ENCODE data around the gene PDE4B.
A peak's percentile ranks its signal among the peaks of the same experiment; 100 is the strongest.

The PDE4B gene

GRCh38 chr1:66267201-66267940 lies 474.7 kb downstream of the PDE4B start:
- no peak for DNase-seq

GRCh38 chr1:66269222-66269621 lies 476.5 kb downstream of the PDE4B start:
- DNase-seq = no peak

DNA sequence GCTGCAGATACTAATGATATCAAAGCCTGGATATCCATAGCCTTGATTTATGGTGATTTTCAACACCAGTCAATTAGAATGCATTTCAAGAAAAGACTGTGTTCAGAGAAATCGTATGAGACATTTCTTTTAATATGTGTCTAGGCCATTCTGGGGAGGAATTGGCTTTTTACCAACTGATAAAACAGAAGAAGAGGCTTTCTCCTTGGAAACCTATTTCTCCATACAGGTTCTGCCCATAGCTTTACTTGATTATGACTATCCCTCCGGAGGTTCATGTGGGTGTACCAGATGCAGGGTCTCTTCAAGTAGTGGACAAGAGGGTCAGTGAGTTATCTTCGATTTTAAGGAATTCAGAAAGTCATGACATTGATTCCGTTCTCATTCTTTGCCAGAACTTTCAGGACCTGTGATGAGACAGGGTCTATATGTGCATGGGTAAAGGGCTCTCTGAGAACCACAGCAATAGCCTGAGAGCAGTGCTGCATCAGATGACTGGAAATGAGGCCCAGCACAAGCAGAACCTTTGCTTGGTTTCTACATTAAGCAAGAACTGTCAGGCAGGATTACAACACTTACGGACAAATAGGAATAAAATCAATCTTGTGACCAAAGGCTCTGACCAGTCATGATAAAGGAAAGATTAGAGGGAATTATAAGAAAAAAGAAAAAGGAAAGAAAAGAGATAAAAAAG lies 477.6 kb downstream of the PDE4B start:
- peak in 3 of 14 donors; percentile 8 to 16 (median 15) for DNase-seq

DNA sequence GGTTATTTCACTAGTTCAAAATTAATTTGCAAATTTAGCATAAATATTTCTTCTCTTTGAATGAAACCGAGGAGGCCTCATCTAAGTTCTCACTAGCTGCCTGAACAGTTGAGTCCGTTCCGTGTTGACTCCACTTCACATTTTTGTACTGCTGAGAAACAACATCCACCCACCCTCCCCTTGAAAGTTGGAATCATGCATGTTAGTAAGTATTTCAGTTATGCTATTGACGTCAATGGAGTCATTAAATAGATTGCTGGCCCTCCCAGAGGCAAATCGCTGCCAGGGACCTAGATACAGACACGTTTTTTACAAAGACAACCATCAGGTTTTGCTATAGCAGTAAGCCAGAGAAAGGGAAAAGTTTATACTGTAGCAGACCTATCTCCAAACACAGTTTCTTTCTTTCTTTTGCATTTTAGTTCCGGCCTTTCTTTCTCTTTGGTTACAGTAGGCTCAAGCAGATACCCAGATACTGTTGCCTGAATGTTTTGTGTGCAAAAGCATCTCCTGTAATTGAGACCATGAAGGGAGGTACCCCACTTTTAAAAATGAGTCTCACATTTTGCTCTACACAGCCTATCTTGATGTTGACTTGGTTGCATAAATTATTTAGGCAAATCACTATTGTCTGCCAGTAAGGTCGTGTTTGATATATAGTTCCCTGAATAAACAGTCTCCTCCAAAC lies 478.7 kb downstream of the PDE4B start:
- peak in 8 of 14 donors; percentile 7 to 39 (median 30) for DNase-seq

GRCh38 chr1:66271904-66272254 lies 479.2 kb downstream of the PDE4B start:
- DNase-seq = peak in 9 of 14 donors; percentile 13 to 65 (median 35)

DNA sequence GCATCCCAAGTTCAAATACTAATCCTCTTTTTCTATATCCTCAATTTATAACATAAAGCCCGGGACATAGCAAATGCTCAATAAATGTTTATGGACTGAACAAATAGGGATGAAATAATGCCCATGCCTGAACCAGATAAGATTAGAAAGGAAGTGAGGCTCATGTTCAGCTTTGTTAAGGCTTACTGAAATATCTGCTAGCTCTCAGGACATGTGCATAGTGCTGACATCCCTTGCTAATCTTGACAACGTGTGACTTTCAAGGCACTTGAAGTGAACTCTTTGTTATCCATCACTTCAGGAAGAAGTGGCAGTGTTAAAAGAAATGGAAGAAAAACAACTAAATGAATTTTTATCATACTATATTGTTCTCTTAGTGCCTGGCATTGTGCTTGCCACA lies 481.0 kb downstream of the PDE4B start:
- no peak for DNase-seq

DNA sequence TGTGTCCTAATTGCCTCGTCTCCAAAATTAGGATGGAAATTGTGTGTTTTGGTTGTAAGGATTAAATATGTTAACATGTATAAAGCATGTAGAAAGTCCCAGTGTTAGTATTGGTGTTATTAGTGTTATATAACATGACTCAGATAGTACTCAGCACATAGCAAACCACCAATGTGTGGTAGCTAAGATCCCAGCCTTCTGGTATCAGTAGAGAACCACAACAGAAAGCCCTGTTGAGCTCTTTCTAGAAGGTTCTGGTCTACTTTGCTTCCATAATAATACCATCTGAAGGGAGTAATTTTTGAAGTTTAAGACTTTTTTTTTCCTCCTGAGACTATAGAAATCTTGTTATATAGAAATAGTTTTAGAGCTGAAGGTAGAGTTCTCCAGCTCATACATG lies 481.9 kb downstream of the PDE4B start:
- DNase-seq = no peak

GRCh38 chr1:66275083-66275482 lies 482.4 kb downstream of the PDE4B start:
- DNase-seq = peak in 1 of 14 donors; percentile 18

- DNase-seq = peak in 12 of 14 donors; percentile 15 to 78 (median 54)
Observed at GRCh38 chr1:66275601-66276023, 482.9 kb downstream of the PDE4B start.

GRCh38 chr1:66276218-66276617 lies 483.5 kb downstream of the PDE4B start:
- DNase-seq = no peak

DNA sequence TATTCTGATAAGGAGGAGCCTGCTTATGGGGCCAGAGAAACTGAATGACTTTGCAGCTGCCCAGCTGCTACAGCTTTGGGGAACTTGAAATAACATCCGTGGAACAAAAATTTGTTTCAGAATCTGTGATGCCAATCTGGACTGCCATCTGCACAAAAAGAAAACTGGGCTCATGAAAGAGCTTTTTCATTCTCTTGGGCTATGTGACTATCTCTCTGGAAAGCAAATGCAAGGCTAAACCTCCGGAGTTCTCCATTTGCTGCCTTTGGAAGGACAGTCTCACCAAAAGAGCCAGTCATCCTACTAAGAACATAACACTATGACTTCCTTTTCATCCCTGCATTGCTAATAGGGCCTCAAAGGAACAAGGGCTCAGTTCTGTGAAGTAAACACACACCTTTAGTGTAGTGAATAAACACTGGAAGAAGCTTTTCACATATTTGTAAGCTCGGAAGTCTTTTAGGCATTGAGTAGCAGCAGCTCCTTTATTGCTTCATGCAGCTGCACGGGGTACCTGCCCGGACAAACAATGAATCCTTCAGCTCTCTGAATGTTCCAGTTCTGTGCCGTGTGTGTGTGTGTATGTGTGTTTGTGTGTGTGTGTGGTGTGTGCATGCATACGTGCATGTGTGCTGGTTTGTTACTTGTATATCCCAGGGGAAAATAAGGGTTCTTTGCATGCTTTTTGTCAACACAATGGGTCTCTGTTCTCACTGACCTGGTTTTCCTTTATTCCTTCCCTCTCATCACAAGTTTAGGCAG lies 485.7 kb downstream of the PDE4B start:
- DNase-seq = peak in 11 of 14 donors; percentile 27 to 89 (median 51)

GRCh38 chr1:66281808-66282207 lies 489.1 kb downstream of the PDE4B start:
- DNase-seq = no peak

- DNase-seq = no peak
Observed at GRCh38 chr1:66282343-66282852, 489.7 kb downstream of the PDE4B start.

DNA sequence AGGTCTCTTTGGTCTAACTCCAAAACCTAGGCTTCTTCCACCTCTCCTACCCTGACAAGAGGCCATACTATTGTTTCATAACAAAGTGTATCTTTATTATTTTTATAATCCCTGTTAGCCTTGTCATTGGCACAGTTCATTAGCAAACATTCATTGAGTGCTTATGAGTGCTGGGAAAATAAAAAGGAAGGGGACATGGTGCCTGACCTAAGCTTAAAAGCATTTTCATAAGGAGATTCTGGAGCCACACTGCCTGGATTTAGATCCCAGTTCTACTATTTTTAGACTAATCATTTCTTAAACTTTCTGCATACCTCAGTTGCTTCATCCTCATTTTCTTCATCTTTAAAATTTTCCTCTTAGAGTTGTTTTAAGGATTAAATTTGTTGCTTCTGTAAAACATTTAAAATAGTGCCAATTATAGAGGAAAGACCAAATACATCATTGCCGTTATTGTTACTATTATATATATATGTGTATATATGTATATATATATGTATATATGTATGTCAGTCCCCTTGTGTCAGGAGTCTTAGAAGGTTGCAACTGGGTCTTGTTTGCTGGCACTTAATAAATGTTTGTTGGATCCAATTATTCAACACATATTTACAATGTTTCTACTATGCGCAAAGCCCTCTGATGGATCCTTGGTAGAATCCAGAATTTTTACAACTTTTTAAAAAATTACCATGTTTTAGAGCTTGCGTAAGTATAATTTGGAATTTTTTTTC lies 490.4 kb downstream of the PDE4B start:
- no peak for DNase-seq

GRCh38 chr1:66283622-66284041 lies 490.9 kb downstream of the PDE4B start:
- DNase-seq = peak in 1 of 14 donors; percentile 6

DNA sequence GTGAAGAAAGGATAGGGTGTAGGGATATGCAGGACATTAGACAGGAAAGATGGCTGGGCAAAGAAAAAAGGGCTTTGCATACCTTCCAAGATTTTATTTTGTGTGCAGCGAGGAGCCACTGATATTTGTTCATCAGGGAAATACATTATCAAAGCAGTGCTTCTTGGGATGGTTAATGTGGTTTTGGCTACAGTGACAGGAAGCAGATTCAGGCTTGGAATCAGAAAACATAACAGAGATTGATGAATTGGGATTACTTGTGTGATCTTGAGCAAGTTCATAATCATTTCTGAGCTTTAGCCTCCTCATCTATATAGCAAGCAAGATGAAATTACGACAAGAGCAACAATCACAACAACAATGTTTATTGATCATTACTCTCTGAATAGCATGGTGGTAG lies 492.1 kb downstream of the PDE4B start:
- DNase-seq = no peak

DNA sequence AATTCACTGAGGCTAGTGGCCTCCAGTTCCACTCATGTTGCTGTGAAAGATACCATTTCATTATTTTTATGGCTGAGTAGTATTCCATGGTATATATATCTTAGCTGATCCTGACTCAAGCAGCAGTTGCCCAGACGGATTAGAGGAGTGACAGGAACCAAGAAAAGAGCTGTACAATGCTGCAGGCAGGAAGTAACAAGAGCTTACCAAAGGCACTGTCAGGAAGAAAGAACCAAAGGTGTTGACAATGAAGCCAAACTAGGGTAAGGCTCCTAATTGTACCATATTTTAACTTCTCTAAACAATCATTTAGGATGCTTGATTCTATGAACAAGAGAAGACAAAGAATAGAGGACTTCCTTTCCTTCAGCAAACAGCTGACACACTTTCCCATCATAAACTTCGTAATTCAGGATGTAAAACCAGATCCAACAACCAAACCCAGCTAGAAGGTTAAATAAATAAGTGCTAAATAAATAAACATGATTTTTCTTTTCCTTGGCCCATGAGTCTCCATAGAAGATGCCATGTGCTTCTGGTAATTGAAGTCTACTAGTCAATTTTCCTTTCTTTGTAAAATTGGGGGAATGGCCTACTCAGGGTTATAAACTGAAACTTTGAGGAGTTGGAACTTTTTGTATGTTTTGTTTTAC lies 493.0 kb downstream of the PDE4B start:
- no peak for DNase-seq

DNA sequence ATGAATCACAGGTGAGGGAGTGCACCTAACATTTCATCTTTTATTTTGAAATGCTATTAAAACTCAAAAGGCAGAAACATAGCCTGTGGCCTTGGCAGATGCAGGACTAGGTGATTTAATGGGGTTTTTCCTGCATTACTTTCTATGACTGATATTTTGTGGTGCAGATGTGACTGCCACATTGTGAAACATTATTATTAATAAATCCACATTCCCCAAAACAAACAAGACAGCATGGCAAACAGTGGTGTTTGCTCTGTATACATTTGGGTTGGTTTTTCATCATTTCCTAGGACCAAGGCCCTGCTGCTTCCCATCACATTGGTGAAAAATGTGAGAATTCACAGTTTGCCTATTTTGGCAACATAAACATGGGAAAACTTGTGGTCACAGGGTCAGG lies 493.6 kb downstream of the PDE4B start:
- DNase-seq = no peak

DNA sequence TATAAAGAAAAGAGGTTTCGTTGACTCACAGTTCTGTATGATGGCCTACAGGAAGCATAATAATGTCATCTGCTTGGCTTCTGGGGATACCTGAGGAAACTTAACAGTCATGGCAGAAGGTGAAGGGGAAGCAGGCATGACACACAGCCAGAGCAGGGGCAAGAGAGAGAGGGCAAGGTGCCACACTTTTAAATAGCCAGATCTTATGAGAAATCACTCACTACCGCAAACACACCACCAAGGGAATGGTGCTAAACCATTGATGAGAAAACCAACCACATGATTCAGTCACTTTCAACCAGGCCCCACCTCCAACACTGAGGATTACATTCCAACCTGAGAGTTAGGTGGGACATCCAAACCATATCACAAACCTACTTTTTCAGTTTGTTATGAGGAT lies 495.4 kb downstream of the PDE4B start:
- DNase-seq = no peak

- DNase-seq = no peak
Observed at GRCh38 chr1:66290761-66291530, 498.3 kb downstream of the PDE4B start.

- DNase-seq = no peak
Observed at GRCh38 chr1:66291531-66291864, 498.8 kb downstream of the PDE4B start.

All from C1 segment of cervical spinal cord (tissue), 14 donors.